ENCODE results near the gene KCNK17. TPM values are rescaled to one million over a fixed set of nuclear protein-coding genes. Genes with fewer than 3 reads are reported as not detected.

KCNK17 gene
- total RNA-seq, 1 donor from 2014 or later = not detected

GRCh38 chr6:39266782-39267355 is 47.4 kb downstream of the KCNK17 start:
- Mint-ChIP-seq H3K4me3 (no peak overlapping the region), H3K9me3 (no peaks in the 10 kb centered on the region), H3K4me1 (ENCODE audit: low read depth) (peaks cover 14% of the 10 kb centered on the region), H3K27me3 (ENCODE audit: insufficient read depth) (peaks cover 1% of the 10 kb centered on the region), H3K36me3 (ENCODE audit: low read depth) (no peaks in the 10 kb centered on the region), H3K27ac (no peak overlapping the region)
- no peak for DNase-seq (ENCODE audit: low spot score)
- intact Hi-C loops (cut with micrococcal nuclease) = no loop called here

- intact Hi-C loops (cut with micrococcal nuclease) = no loop called here
- Mint-ChIP-seq H3K27me3 (ENCODE audit: insufficient read depth) (peaks cover 1% of the 10 kb centered on the region), H3K27ac (no peak overlapping the region), H3K9me3 (no peaks in the 10 kb centered on the region), H3K4me3 (no peak overlapping the region), H3K36me3 (ENCODE audit: low read depth) (no peaks in the 10 kb centered on the region), H3K4me1 (ENCODE audit: low read depth) (peaks cover 14% of the 10 kb centered on the region)
- no peak for DNase-seq (ENCODE audit: low spot score)
Observed at GRCh38 chr6:39266375-39266774, 47.8 kb downstream of the KCNK17 start.

GRCh38 chr6:39263303-39264037 is 50.7 kb downstream of the KCNK17 start:
- no peak for DNase-seq (ENCODE audit: low spot score)
- intact Hi-C loops (cut with micrococcal nuclease) = loop anchor here (1.0 kb wide), 3 partner anchors 8 to 152 kb away; partner anchors contain the start of gene KCNK5

GRCh38 chr6:39261751-39262150 is 52.5 kb downstream of the KCNK17 start:
- no peaks in the 10 kb centered on the region for H3K9me3 Mint-ChIP-seq
- peaks cover 11% of the 10 kb centered on the region for H3K4me1 Mint-ChIP-seq (ENCODE audit: low read depth)
- H3K27ac Mint-ChIP-seq = no peak overlapping the region
- no peak for DNase-seq (ENCODE audit: low spot score)
- no peaks in the 10 kb centered on the region for H3K36me3 Mint-ChIP-seq (ENCODE audit: low read depth)
- H3K27me3 Mint-ChIP-seq (ENCODE audit: insufficient read depth) = peaks cover 1% of the 10 kb centered on the region
- intact Hi-C loops (cut with micrococcal nuclease) = no loop called here
- no peak overlapping the region for H3K4me3 Mint-ChIP-seq

More at GRCh38 chr6:39263303-39264037, 50.7 kb downstream of the KCNK17 start:
- Mint-ChIP-seq H3K4me1 (ENCODE audit: low read depth) (peaks cover 14% of the 10 kb centered on the region), H3K27ac (peak overlapping the region; percentile 6), H3K9me3 (no peaks in the 10 kb centered on the region), H3K36me3 (ENCODE audit: low read depth) (no peaks in the 10 kb centered on the region), H3K27me3 (ENCODE audit: insufficient read depth) (peaks cover 1% of the 10 kb centered on the region), H3K4me3 (no peak overlapping the region)

- no peak for DNase-seq (ENCODE audit: low spot score)
- Mint-ChIP-seq H3K9me3 (no peaks in the 10 kb centered on the region), H3K36me3 (ENCODE audit: low read depth) (no peaks in the 10 kb centered on the region), H3K4me1 (ENCODE audit: low read depth) (peaks cover 9% of the 10 kb centered on the region), H3K27me3 (ENCODE audit: insufficient read depth) (peaks cover 5% of the 10 kb centered on the region), H3K4me3 (no peak overlapping the region), H3K27ac (no peak overlapping the region)
- intact Hi-C loops (cut with micrococcal nuclease) = no loop called here
Observed at GRCh38 chr6:39260953-39261352, 53.3 kb downstream of the KCNK17 start.

- Mint-ChIP-seq H3K4me3 (no peak overlapping the region), H3K4me1 (ENCODE audit: low read depth) (peaks cover 9% of the 10 kb centered on the region), H3K27ac (no peak overlapping the region), H3K36me3 (ENCODE audit: low read depth) (no peaks in the 10 kb centered on the region), H3K27me3 (ENCODE audit: insufficient read depth) (peaks cover 4% of the 10 kb centered on the region), H3K9me3 (no peaks in the 10 kb centered on the region)
- intact Hi-C loops (cut with micrococcal nuclease) = no loop called here
- no peak for DNase-seq (ENCODE audit: low spot score)
Observed at GRCh38 chr6:39260456-39260855, 53.8 kb downstream of the KCNK17 start.

- intact Hi-C loops (cut with micrococcal nuclease) = loop anchor here (5.0 kb wide), 1 partner anchor 104 kb away; no protein-coding TSS in a partner anchor
- Mint-ChIP-seq H3K4me3 (no peak overlapping the region), H3K9me3 (peaks cover 6% of the 10 kb centered on the region), H3K27me3 (ENCODE audit: insufficient read depth) (peaks cover 15% of the 10 kb centered on the region), H3K4me1 (ENCODE audit: low read depth) (no peaks in the 10 kb centered on the region), H3K27ac (peak overlapping the region; percentile 10), H3K36me3 (ENCODE audit: low read depth) (no peaks in the 10 kb centered on the region)
- DNase-seq (ENCODE audit: low spot score) = no peak
Observed at GRCh38 chr6:39256294-39256940, 57.8 kb downstream of the KCNK17 start.

- peak overlapping the region; percentile 62 for H3K27ac Mint-ChIP-seq
- intact Hi-C loops (cut with micrococcal nuclease) = loop anchor here (1.0 to 5.0 kb wide), 4 partner anchors 8 to 103 kb away; partner anchors contain the start of gene KCNK5
- peaks cover 15% of the 10 kb centered on the region for H3K27me3 Mint-ChIP-seq (ENCODE audit: insufficient read depth)
- H3K36me3 Mint-ChIP-seq (ENCODE audit: low read depth) = no peaks in the 10 kb centered on the region
- DNase-seq (ENCODE audit: low spot score) = no peak
- H3K9me3 Mint-ChIP-seq = peaks cover 6% of the 10 kb centered on the region
- H3K4me1 Mint-ChIP-seq (ENCODE audit: low read depth) = no peaks in the 10 kb centered on the region
- H3K4me3 Mint-ChIP-seq = no peak overlapping the region
Observed at GRCh38 chr6:39254999-39255535, 59.2 kb downstream of the KCNK17 start.

GRCh38 chr6:39251406-39251805 is 62.8 kb downstream of the KCNK17 start:
- Mint-ChIP-seq H3K4me1 (ENCODE audit: low read depth) (peaks cover 7% of the 10 kb centered on the region), H3K9me3 (peaks cover 6% of the 10 kb centered on the region), H3K4me3 (no peak overlapping the region), H3K36me3 (ENCODE audit: low read depth) (no peaks in the 10 kb centered on the region), H3K27me3 (ENCODE audit: insufficient read depth) (peaks cover 17% of the 10 kb centered on the region), H3K27ac (no peak overlapping the region)
- intact Hi-C loops (cut with micrococcal nuclease) = no loop called here
- DNase-seq (ENCODE audit: low spot score) = no peak

- peaks cover 6% of the 10 kb centered on the region for H3K9me3 Mint-ChIP-seq
- no peak overlapping the region for H3K27ac Mint-ChIP-seq
- no peak for DNase-seq (ENCODE audit: low spot score)
- H3K27me3 Mint-ChIP-seq (ENCODE audit: insufficient read depth) = peaks cover 14% of the 10 kb centered on the region
- H3K4me1 Mint-ChIP-seq (ENCODE audit: low read depth) = peaks cover 7% of the 10 kb centered on the region
- no peak overlapping the region for H3K4me3 Mint-ChIP-seq
- H3K36me3 Mint-ChIP-seq (ENCODE audit: low read depth) = no peaks in the 10 kb centered on the region
- intact Hi-C loops (cut with micrococcal nuclease) = no loop called here
Observed at GRCh38 chr6:39250507-39250906, 63.7 kb downstream of the KCNK17 start.

GRCh38 chr6:39249278-39249677 is 64.9 kb downstream of the KCNK17 start:
- Mint-ChIP-seq H3K36me3 (ENCODE audit: low read depth) (no peaks in the 10 kb centered on the region), H3K9me3 (peaks cover under 1% of the 10 kb centered on the region), H3K27ac (no peak overlapping the region), H3K27me3 (ENCODE audit: insufficient read depth) (peaks cover 12% of the 10 kb centered on the region), H3K4me3 (no peak overlapping the region), H3K4me1 (ENCODE audit: low read depth) (peaks cover 7% of the 10 kb centered on the region)
- DNase-seq (ENCODE audit: low spot score) = no peak
- intact Hi-C loops (cut with micrococcal nuclease) = no loop called here

All from activated T-helper 1 cell treated with anti-CD3 and anti-CD28 coated beads, Interleukin-12 subunit alpha, Interleukin-12 subunit beta, Interleukin-2, Interleukin-4 antibody, amounts not matched to agents 30 ng/mL and 10 ng/mL and 1 ng/mL, durations not matched to agents 14 hours and 24 hours and 36 hours (primary cell).